ENCODE data around the gene FHOD3.

FHOD3 gene

DNA sequence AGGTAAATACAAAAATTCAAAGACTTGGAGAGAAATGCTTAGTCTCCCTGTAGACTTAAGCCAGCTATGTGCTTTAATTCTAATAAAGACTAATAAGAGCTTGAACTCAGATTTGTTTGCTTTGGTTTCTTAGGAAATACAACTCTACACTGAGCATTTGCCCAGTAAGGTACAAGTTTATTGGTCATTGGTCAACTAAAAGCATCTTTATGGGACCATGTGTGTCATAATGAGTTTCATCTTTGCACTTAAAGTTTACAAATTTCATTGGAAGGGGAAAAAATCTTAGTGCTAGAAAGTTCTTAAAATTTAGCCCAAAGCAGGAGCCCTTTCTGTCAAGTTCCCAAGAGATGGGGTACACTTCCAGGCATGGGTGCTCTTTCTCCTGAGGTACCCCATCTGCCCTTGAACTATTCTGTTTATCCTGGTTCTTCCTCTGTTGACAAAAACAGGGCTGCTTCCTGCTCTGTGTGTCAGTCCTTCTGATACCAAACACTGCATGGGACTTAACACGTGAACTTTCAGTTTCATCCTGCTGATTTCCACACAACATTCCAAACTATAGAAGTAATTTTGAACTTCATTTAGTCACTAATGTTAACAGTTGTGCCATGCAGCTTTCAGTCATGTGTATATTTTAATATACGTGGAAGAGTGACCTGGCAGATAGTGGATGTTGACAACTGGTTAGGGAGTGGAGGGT, 331.1 kb downstream of the FHOD3 start:
- Histone ChIP-seq H3K79me2 (ENCODE audit: low read length) (no peaks in the 10 kb centered on the region), H3K27ac (ENCODE audit: low read length) (no peak overlapping the region), H3K4me1 (ENCODE audit: low read length) (no peaks in the 10 kb centered on the region), H3K9me2 (replicated peaks; ENCODE audit: insufficient read depth, low read length) (no peaks in the 10 kb centered on the region), H4K20me1 (ENCODE audit: insufficient read depth, low read length) (no peaks in the 10 kb centered on the region), H3K4me2 (ENCODE audit: low read depth, low read length) (no peak overlapping the region), H3K4me3 (ENCODE audit: low read length) (no peak overlapping the region), H3K36me3 (replicated peaks; ENCODE audit: insufficient read depth, low read length) (no peaks in the 10 kb centered on the region), H3F3A (ENCODE audit: insufficient read depth, low read length) (no peaks in the 10 kb centered on the region), H2AFZ (ENCODE audit: low read length) (no peak overlapping the region), H3K9me3 (replicated peaks; ENCODE audit: insufficient read depth, low read length) (no peaks in the 10 kb centered on the region), H3K27me3 (replicated peaks; ENCODE audit: insufficient read depth, low read length) (no peaks in the 10 kb centered on the region), H3K9ac (ENCODE audit: low read length) (no peak overlapping the region)
- no peak for TF ChIP-seq EZH2phosphoT487 (IDR thresholded peaks at IDR 0.05; ENCODE audit: low read length)
- TF ChIP-seq EZH2 (optimal IDR thresholded peaks at IDR 0.05; ENCODE audit: low read depth, low read length), result no peak
- TF ChIP-seq, protein P1, sequence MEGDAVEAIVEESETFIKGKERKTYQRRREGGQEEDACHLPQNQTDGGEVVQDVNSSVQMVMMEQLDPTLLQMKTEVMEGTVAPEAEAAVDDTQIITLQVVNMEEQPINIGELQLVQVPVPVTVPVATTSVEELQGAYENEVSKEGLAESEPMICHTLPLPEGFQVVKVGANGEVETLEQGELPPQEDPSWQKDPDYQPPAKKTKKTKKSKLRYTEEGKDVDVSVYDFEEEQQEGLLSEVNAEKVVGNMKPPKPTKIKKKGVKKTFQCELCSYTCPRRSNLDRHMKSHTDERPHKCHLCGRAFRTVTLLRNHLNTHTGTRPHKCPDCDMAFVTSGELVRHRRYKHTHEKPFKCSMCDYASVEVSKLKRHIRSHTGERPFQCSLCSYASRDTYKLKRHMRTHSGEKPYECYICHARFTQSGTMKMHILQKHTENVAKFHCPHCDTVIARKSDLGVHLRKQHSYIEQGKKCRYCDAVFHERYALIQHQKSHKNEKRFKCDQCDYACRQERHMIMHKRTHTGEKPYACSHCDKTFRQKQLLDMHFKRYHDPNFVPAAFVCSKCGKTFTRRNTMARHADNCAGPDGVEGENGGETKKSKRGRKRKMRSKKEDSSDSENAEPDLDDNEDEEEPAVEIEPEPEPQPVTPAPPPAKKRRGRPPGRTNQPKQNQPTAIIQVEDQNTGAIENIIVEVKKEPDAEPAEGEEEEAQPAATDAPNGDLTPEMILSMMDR (IDR thresholded peaks at IDR 0.05; ENCODE audit: low read length), result no peak
- no peak for DNase-seq

DNA sequence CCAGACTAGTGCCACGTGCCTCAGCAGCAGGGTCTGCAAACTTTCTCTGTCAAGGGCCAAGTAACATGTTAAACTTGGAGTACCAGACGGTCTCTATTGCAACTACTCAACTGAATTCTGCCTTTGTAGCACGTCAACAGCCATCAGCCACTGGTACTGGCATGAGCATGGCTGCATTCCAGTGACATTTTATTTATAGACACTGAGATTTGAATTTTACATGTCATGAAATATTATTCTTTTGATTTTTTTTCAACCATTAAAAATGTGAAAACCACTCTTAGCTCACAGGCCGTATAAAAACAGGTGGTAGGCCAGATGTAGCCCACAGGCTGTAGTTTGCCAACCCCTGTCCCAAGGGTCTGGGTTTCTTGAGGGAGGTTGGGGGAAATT, 331.6 kb downstream of the FHOD3 start:
- TF ChIP-seq EZH2phosphoT487 (IDR thresholded peaks at IDR 0.05; ENCODE audit: low read length) (no peak), EZH2 (optimal IDR thresholded peaks at IDR 0.05; ENCODE audit: low read depth, low read length) (no peak)
- TF ChIP-seq, protein P1 (IDR thresholded peaks at IDR 0.05; ENCODE audit: low read length), result no peak
- Histone ChIP-seq H3K79me2 (ENCODE audit: low read length) (no peaks in the 10 kb centered on the region), H3K27ac (ENCODE audit: low read length) (no peak overlapping the region), H3K4me2 (ENCODE audit: low read depth, low read length) (no peak overlapping the region), H3K4me3 (ENCODE audit: low read length) (no peak overlapping the region), H3K9me2 (replicated peaks; ENCODE audit: insufficient read depth, low read length) (no peaks in the 10 kb centered on the region), H3K36me3 (replicated peaks; ENCODE audit: insufficient read depth, low read length) (no peaks in the 10 kb centered on the region), H3K27me3 (replicated peaks; ENCODE audit: insufficient read depth, low read length) (no peaks in the 10 kb centered on the region), H2AFZ (ENCODE audit: low read length) (no peak overlapping the region), H4K20me1 (ENCODE audit: insufficient read depth, low read length) (no peaks in the 10 kb centered on the region), H3K4me1 (ENCODE audit: low read length) (no peaks in the 10 kb centered on the region), H3K9me3 (replicated peaks; ENCODE audit: insufficient read depth, low read length) (no peaks in the 10 kb centered on the region), H3K9ac (ENCODE audit: low read length) (no peak overlapping the region), H3F3A (ENCODE audit: insufficient read depth, low read length) (no peaks in the 10 kb centered on the region)
- no peak for DNase-seq

DNA sequence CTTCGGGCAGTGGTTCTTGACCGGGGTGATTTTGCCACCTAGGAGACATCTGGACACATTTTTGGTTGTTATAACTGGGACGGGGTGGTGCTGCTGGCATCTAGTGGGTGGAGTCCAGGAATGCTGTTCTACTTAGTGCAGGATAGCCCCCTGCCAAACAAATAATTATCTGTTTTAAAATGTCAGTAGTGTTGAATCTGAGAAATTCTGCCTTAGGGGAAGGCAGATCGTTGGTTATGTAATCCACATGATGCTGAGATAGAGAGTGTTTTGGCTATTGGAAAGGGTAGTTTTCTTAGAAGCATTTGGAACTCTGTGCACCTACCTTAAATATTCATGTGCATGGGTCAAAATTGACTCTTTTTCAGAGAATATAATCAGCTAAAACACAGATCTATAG, 332.3 kb downstream of the FHOD3 start:
- no peaks in the 10 kb centered on the region for H3K9me2 ChIP-seq (replicated peaks; ENCODE audit: insufficient read depth, low read length)
- no peak overlapping the region for H3K4me2 ChIP-seq (ENCODE audit: low read depth, low read length)
- H3K9me3 ChIP-seq (replicated peaks; ENCODE audit: insufficient read depth, low read length), result no peaks in the 10 kb centered on the region
- H3K36me3 ChIP-seq (replicated peaks; ENCODE audit: insufficient read depth, low read length), result no peaks in the 10 kb centered on the region
- H3K9ac ChIP-seq (ENCODE audit: low read length), result no peak overlapping the region
- no peak for TF ChIP-seq EZH2 (optimal IDR thresholded peaks at IDR 0.05; ENCODE audit: low read depth, low read length)
- H4K20me1 ChIP-seq (ENCODE audit: insufficient read depth, low read length), result no peaks in the 10 kb centered on the region
- no peak overlapping the region for H2AFZ ChIP-seq (ENCODE audit: low read length)
- no peaks in the 10 kb centered on the region for H3F3A ChIP-seq (ENCODE audit: insufficient read depth, low read length)
- no peaks in the 10 kb centered on the region for H3K4me1 ChIP-seq (ENCODE audit: low read length)
- no peaks in the 10 kb centered on the region for H3K79me2 ChIP-seq (ENCODE audit: low read length)
- H3K4me3 ChIP-seq (ENCODE audit: low read length), result no peak overlapping the region
- H3K27me3 ChIP-seq (replicated peaks; ENCODE audit: insufficient read depth, low read length), result no peaks in the 10 kb centered on the region
- no peak overlapping the region for H3K27ac ChIP-seq (ENCODE audit: low read length)
- DNase-seq, result no peak

DNA sequence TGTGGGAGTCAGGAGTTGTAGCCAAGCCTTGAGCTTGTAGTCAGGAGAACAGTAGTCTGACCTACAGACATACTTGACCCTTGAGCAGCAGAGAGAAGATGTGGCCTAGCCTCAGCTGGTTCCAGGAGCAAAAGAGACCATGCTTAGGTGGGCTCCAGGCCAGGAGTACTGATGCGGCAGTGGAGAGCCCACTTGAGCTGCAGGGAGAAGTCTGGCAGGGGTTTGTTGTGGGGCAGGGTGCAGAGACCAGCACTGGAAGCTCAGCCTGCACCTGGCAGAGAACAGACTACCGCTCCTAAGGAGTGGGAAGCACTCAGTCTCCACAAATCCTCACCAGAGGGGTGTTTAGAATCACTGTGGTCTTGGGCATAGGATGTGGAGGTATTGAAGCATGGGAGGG, 333.4 kb downstream of the FHOD3 start:
- H3K9me2 ChIP-seq (replicated peaks; ENCODE audit: insufficient read depth, low read length), result no peaks in the 10 kb centered on the region
- no peak overlapping the region for H3K27ac ChIP-seq (ENCODE audit: low read length)
- no peak overlapping the region for H3K4me2 ChIP-seq (ENCODE audit: low read depth, low read length)
- H2AFZ ChIP-seq (ENCODE audit: low read length), result no peak overlapping the region
- H3K36me3 ChIP-seq (replicated peaks; ENCODE audit: insufficient read depth, low read length), result no peaks in the 10 kb centered on the region
- TF ChIP-seq, protein P1 (IDR thresholded peaks at IDR 0.05; ENCODE audit: low read length), result no peak
- TF ChIP-seq EZH2 (optimal IDR thresholded peaks at IDR 0.05; ENCODE audit: low read depth, low read length), result no peak
- no peak for TF ChIP-seq EZH2phosphoT487 (IDR thresholded peaks at IDR 0.05; ENCODE audit: low read length)
- no peaks in the 10 kb centered on the region for H3K9me3 ChIP-seq (replicated peaks; ENCODE audit: insufficient read depth, low read length)
- no peak overlapping the region for H3K9ac ChIP-seq (ENCODE audit: low read length)
- H4K20me1 ChIP-seq (ENCODE audit: insufficient read depth, low read length), result no peaks in the 10 kb centered on the region
- H3K4me3 ChIP-seq (ENCODE audit: low read length), result no peak overlapping the region
- no peaks in the 10 kb centered on the region for H3K79me2 ChIP-seq (ENCODE audit: low read length)
- no peaks in the 10 kb centered on the region for H3F3A ChIP-seq (ENCODE audit: insufficient read depth, low read length)
- no peaks in the 10 kb centered on the region for H3K4me1 ChIP-seq (ENCODE audit: low read length)
- no peak for DNase-seq
- no peaks in the 10 kb centered on the region for H3K27me3 ChIP-seq (replicated peaks; ENCODE audit: insufficient read depth, low read length)

Data from MM.1S (cell line).